IMR-90 (cell line): ENCODE data around the gene MEX3B. TPM values are rescaled to one million over a fixed set of nuclear protein-coding genes. Genes with fewer than 3 reads are reported as not detected.

Experiments used
- ATAC-seq: fragments of 200-7000 bp; cut with Tn5 transposase; 2 replicates; pipeline ENCODE4 v1.9.1; 2020; ENCODE audit warnings: low read depth, mild to moderate bottlenecking, moderate library complexity
- BruUV-seq: library from RNA; stranded (reverse); fragments of 400-500 nt; replicated peaks from 2 replicates; lab custom pipeline; 2021; lab: Mats Ljungman, UMichigan
- CTCF ChIA-PET: fragments of 300-600 bp; formaldehyde crosslinking; extraction: SDS; loops from one replicate; lab custom pipeline; 2021; ENCODE audit warnings: antibody characterized with exemption; lab: Yijun Ruan, JAX
- POLR2A ChIA-PET: fragments of 300-600 bp; sonication (Branson Sonifier 250); formaldehyde crosslinking; loops from one replicate; lab custom pipeline; 2022; ENCODE audit warnings: antibody characterized with exemption; ENCODE audit not compliant: unreplicated experiment; lab: Charles Lee
- DNase-seq: peaks from one replicate; pipeline ENCODE4 v3.0.0; 2013
- H2AFZ ChIP-seq: replicated peaks from 2 replicates; pipeline ENCODE3; 2013; ENCODE audit warnings: low read length, mild to moderate bottlenecking; ENCODE audit not compliant: poor library complexity
- H2AK5ac ChIP-seq: 2 replicates; pipeline ENCODE4 v1.6.1; 2013; ENCODE audit warnings: low read depth, low read length, inconsistent platforms
- H2AK9ac ChIP-seq: replicated peaks from 2 replicates; pipeline ENCODE3; 2013; ENCODE audit warnings: mild to moderate bottlenecking, low read depth, low read length, moderate library complexity; ENCODE audit not compliant: poor library complexity
- H2BK120ac ChIP-seq: 2 replicates; pipeline ENCODE4 v1.6.1; 2013; ENCODE audit warnings: low read depth, low read length, inconsistent platforms
- H2BK15ac ChIP-seq: 3 replicates; pipeline ENCODE4 v1.6.1; 2013; ENCODE audit warnings: low read depth, low read length, inconsistent platforms
- H2BK20ac ChIP-seq: 2 replicates; pipeline ENCODE4 v1.6.1; 2013; ENCODE audit warnings: low read depth, mild to moderate bottlenecking, inconsistent platforms, low read length, moderate library complexity
- H2BK5ac ChIP-seq: 2 replicates; pipeline ENCODE4 v1.6.1; 2013; ENCODE audit warnings: mild to moderate bottlenecking, low read depth, low read length, inconsistent platforms; ENCODE audit not compliant: poor library complexity, severe bottlenecking
- H3K14ac ChIP-seq: replicated peaks from 2 replicates; pipeline ENCODE4 v1.6.1; 2013; ENCODE audit warnings: low read depth, low read length, inconsistent platforms
- H3K18ac ChIP-seq: 2 replicates; pipeline ENCODE4 v1.6.1; 2013; ENCODE audit warnings: low read depth, low read length, control low read depth
- H3K23ac ChIP-seq: 2 replicates; pipeline ENCODE4 v1.6.1; 2013; ENCODE audit warnings: low read depth, low read length, inconsistent platforms
- H3K27ac ChIP-seq: 2 replicates; pipeline ENCODE4 v1.5.1; 2013; ENCODE audit warnings: mild to moderate bottlenecking, control low read depth, low read length; ENCODE audit not compliant: insufficient read depth
- H3K27me3 ChIP-seq: 2 replicates; pipeline ENCODE4 v1.6.1; 2013; ENCODE audit warnings: low read length; ENCODE audit not compliant: control insufficient read depth, insufficient read depth
- H3K36me3 ChIP-seq: 2 replicates; pipeline ENCODE4 v1.6.1; 2013; ENCODE audit warnings: low read length, mixed read lengths; ENCODE audit not compliant: control insufficient read depth, insufficient read depth
- H3K4ac ChIP-seq: 2 replicates; pipeline ENCODE4 v1.6.1; 2013; ENCODE audit warnings: low read depth, low read length, inconsistent platforms
- H3K4me1 ChIP-seq: 2 replicates; pipeline ENCODE4 v1.6.1; 2013; ENCODE audit warnings: low read length, mixed read lengths; ENCODE audit not compliant: control insufficient read depth, insufficient read depth
- H3K4me2 ChIP-seq: 2 replicates; pipeline ENCODE4 v1.6.1; 2013; ENCODE audit warnings: low read depth, mild to moderate bottlenecking, control low read depth, low read length, moderate library complexity
- H3K4me3 ChIP-seq: 2 replicates; pipeline ENCODE4 v1.5.1; 2013; ENCODE audit warnings: low read depth, mild to moderate bottlenecking, control low read depth, low read length, moderate library complexity; ENCODE audit not compliant: insufficient read depth
- H3K56ac ChIP-seq: 2 replicates; pipeline ENCODE4 v1.6.1; 2013; ENCODE audit warnings: low read length, inconsistent platforms; ENCODE audit not compliant: insufficient read depth; ENCODE audit errors: extremely low read depth
- H3K79me1 ChIP-seq, 2 experiments: 2 replicates each; pipeline ENCODE4 v1.6.1; 2013; ENCODE audit warnings: low read length in 2 of 2, inconsistent platforms in 1 of 2, low read depth in 1 of 2
- H3K9ac ChIP-seq: 2 replicates; pipeline ENCODE4 v1.6.1; 2013; ENCODE audit warnings: low read depth, low read length, control low read depth
- H3K9me1 ChIP-seq: 2 replicates; pipeline ENCODE4 v1.6.1; 2013; ENCODE audit warnings: low read length, inconsistent platforms; ENCODE audit not compliant: insufficient read depth
- H3K9me3 ChIP-seq: 2 replicates; pipeline ENCODE4 v1.6.1; 2013; ENCODE audit warnings: low read length; ENCODE audit not compliant: control insufficient read depth, insufficient read depth
- H4K20me1 ChIP-seq: 2 replicates; pipeline ENCODE4 v1.6.1; 2013; ENCODE audit warnings: low read length, inconsistent platforms; ENCODE audit not compliant: insufficient read depth
- H4K5ac ChIP-seq: 2 replicates; pipeline ENCODE4 v1.6.1; 2013; ENCODE audit warnings: mild to moderate bottlenecking, low read depth, low read length, control low read depth
- H4K8ac ChIP-seq, 2 experiments: 2 replicates each; pipeline ENCODE4 v1.6.1; 2013; ENCODE audit warnings: low read depth in 2 of 2, low read length in 2 of 2, control low read depth in 1 of 2, inconsistent platforms in 1 of 2
- H4K91ac ChIP-seq: 2 replicates; pipeline ENCODE4 v1.6.1; 2013; ENCODE audit warnings: low read depth, low read length, inconsistent platforms; ENCODE audit not compliant: insufficient read depth
- BHLHE40 ChIP-seq: fragments of 150-350 bp; IDR thresholded peaks from 2 replicates; pipeline ENCODE4 v1.6.1; 2016; ENCODE audit warnings: mild to moderate bottlenecking, low read depth, low read length
- CEBPB ChIP-seq: IDR thresholded peaks from 2 replicates; pipeline ENCODE4 v1.6.1; 2012; ENCODE audit warnings: low read depth, low read length, improper control_type of control experiment
- FOS ChIP-seq: fragments of 150-350 bp; IDR thresholded peaks from 2 replicates; pipeline ENCODE4 v1.6.1; 2016; ENCODE audit warnings: low read depth, low read length
- MAFK ChIP-seq: IDR thresholded peaks from 2 replicates; pipeline ENCODE4 v1.6.1; 2012; ENCODE audit warnings: low read depth, low read length, improper control_type of control experiment
- MXI1 ChIP-seq: IDR thresholded peaks from 2 replicates; pipeline ENCODE4 v1.6.1; 2012; ENCODE audit warnings: low read depth, mild to moderate bottlenecking, low read length, moderate library complexity, borderline replicate concordance
- POLR2A ChIP-seq: IDR thresholded peaks from 2 replicates; pipeline ENCODE4 v1.6.1; 2012; ENCODE audit warnings: mild to moderate bottlenecking, low read depth, low read length
- RAD21 ChIP-seq: IDR thresholded peaks from 2 replicates; pipeline ENCODE4 v1.6.1; 2012; ENCODE audit warnings: low read length, improper control_type of control experiment
- RCOR1 ChIP-seq: IDR thresholded peaks from 2 replicates; pipeline ENCODE4 v1.6.1; 2012; ENCODE audit warnings: mild to moderate bottlenecking, low read length, improper control_type of control experiment; ENCODE audit not compliant: insufficient replicate concordance
- RFX5 ChIP-seq: IDR thresholded peaks from 2 replicates; pipeline ENCODE4 v1.8.0; 2012; ENCODE audit warnings: low read depth, mild to moderate bottlenecking, low read length, moderate library complexity
- WGBS, 2 experiments: methylation state at CpG; one replicate each; pipeline versions ENCODE4 v1.1.5 to v1.1.7; 2013; ENCODE audit warnings: missing lambda C conversion rate in 2 of 2; ENCODE audit not compliant: insufficient read length in 1 of 2; ENCODE audit errors: extremely low coverage in 2 of 2; 5-methylcytosine and 5-hydroxymethylcytosine counted together
- dilution Hi-C: fragments of 300-500 bp; cut with HindIII; formaldehyde crosslinking; loops from one replicate; pipeline ENCODE4 v1.14.3; 2018; ENCODE audit warnings: low sequenced_read_pairs; ENCODE audit not compliant: unreplicated experiment
- in situ Hi-C: fragments of 300-500 bp; cut with MboI; formaldehyde crosslinking; loops from 3 replicates; pipeline ENCODE4 v1.14.3; 2019; ENCODE audit warnings: low sequenced_read_pairs, inconsistent platforms, mixed read lengths
- intact Hi-C: fragments of 100-400 bp; cut with micrococcal nuclease; formaldehyde crosslinking; loops from 2 replicates; pipeline ENCODE4 v1.10.0; 2022
- polyA plus RNA-seq, 3 experiments: library from polyadenylated mRNA; depleted of rRNA; stranded (reverse); fragments of >200 nt; gene quantifications; 2 replicates each; pipeline ENCODE4 v1.2.3, GENCODE V29; 2012; ENCODE audit warnings: low replicate concordance in 1 of 3
- total RNA-seq: library from RNA; depleted of rRNA; stranded (reverse); fragments of >200 nt; gene quantifications from 2 replicates; pipeline ENCODE4 v1.2.3, GENCODE V29; 2012
- TF ChIP-seq, protein P1 (sequence below): fragments of 150-350 bp; IDR thresholded peaks from 2 replicates; pipeline ENCODE4 v1.6.1; 2017; ENCODE audit warnings: mild to moderate bottlenecking, antibody characterized with exemption, low read length, low read depth

The MEX3B gene
- total and polyA plus RNA-seq, 2 of the 4 experiments (the other 2 are of a cell fraction) = 3.6 to 12.9 TPM

DNA sequence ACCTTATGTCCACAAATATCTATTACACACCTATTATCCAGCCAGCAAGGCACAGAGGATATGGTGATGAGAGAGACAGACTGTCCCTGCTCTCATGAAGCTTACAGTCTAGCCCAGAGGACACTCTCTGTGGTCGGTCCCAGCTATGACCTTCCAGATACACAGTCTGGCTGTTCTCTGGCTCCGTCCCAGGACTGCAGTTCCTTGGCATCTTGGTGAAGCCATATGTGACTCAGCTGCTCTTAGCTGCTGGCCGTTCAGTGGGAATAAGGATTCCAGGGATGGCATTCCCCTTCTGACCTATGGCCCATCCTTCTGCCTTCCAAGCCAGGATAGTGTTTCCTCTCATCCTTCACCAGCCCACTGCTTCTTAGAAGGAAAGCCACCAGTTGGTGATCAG is 30.8 kb downstream of the MEX3B start:
- H3K27ac ChIP-seq = no peak overlapping the region
- ATAC-seq = no peak
- H2AFZ ChIP-seq = no peak overlapping the region
- no peaks in the 10 kb centered on the region for H3K36me3 ChIP-seq
- no peak overlapping the region for H3K9ac ChIP-seq
- no peaks in the 10 kb centered on the region for H3K9me1 ChIP-seq
- H3K14ac ChIP-seq = no peak overlapping the region
- H4K91ac ChIP-seq = no peak overlapping the region
- no peak overlapping the region for H3K4me2 ChIP-seq
- in situ Hi-C loops = no loop called here
- no TSS peak for BruUV-seq
- H2AK9ac ChIP-seq = no peak overlapping the region
- peaks cover 7% of the 10 kb centered on the region for H3K27me3 ChIP-seq
- H2AK5ac ChIP-seq = no peak overlapping the region
- no peak for TF ChIP-seq CEBPB
- TF ChIP-seq RAD21 = no peak
- no peak for TF ChIP-seq RCOR1
- no peak for TF ChIP-seq RFX5
- no peak for TF ChIP-seq POLR2A
- no peak for TF ChIP-seq FOS
- TF ChIP-seq MAFK = no peak
- no peak for TF ChIP-seq BHLHE40
- TF ChIP-seq, protein P1, sequence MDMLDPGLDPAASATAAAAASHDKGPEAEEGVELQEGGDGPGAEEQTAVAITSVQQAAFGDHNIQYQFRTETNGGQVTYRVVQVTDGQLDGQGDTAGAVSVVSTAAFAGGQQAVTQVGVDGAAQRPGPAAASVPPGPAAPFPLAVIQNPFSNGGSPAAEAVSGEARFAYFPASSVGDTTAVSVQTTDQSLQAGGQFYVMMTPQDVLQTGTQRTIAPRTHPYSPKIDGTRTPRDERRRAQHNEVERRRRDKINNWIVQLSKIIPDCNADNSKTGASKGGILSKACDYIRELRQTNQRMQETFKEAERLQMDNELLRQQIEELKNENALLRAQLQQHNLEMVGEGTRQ = no peak
- TF ChIP-seq MXI1 = no peak
- DNase-seq = peak; percentile 4
- no peak overlapping the region for H4K8ac ChIP-seq
- 100% methylated on average over 1 of the region's 3 CpGs; no CpG with 5 or more reads in 1 of the 2 experiments for WGBS, 2 experiments
- POLR2A ChIA-PET = no interaction called here
- H4K5ac ChIP-seq = no peak overlapping the region
- H2BK5ac ChIP-seq = no peak overlapping the region
- H3K4me3 ChIP-seq = no peak overlapping the region
- no peak overlapping the region for H3K4ac ChIP-seq
- intact Hi-C loops = loop anchor here (5.0 kb wide), 1 partner anchor 43 kb away; no protein-coding TSS in a partner anchor
- no peaks in the 10 kb centered on the region for H4K20me1 ChIP-seq
- no peak overlapping the region for H2BK20ac ChIP-seq
- CTCF ChIA-PET = no interaction called here
- dilution Hi-C loops = no loop called here
- H3K23ac ChIP-seq = no peak overlapping the region
- H2BK15ac ChIP-seq = no peak overlapping the region
- no peaks in the 10 kb centered on the region for H3K9me3 ChIP-seq
- no peak overlapping the region for H2BK120ac ChIP-seq
- H3K18ac ChIP-seq = no peak overlapping the region
- no peaks in the 10 kb centered on the region for H3K4me1 ChIP-seq
- H3K56ac ChIP-seq = no peak overlapping the region
- no peaks in the 10 kb centered on the region for H3K79me1 ChIP-seq
